OCI-LY3 (cell line): ENCODE results near the gene KLHL40.

Source experiments
- H2AFZ ChIP-seq: fragments of 200-600, 300-600 bp; shearing (Covaris generic); 2 replicates; pipeline ENCODE4 v1.6.0; 2014; ENCODE audit warnings: antibody characterized with exemption, low read depth, low read length
- H3K27ac ChIP-seq: fragments of 200-600, 300-600 bp; sonication (generic); 2 replicates; pipeline ENCODE4 v1.5.1; 2014; ENCODE audit warnings: mild to moderate bottlenecking, low read length, moderate library complexity, mixed read lengths
- H3K27me3 ChIP-seq: fragments of 200-600, 300-600 bp; sonication (generic); 2 replicates; pipeline ENCODE4 v1.6.1; 2014; ENCODE audit warnings: low read depth, low read length, mixed read lengths
- H3K36me3 ChIP-seq: fragments of 200-600, 300-600 bp; sonication (generic); replicated peaks from 2 replicates; pipeline ENCODE3; 2014; ENCODE audit warnings: low read depth, low read length, mixed read lengths
- H3K4me1 ChIP-seq: fragments of 300-600, 200-600 bp; sonication (generic); 2 replicates; pipeline ENCODE4 v1.6.1; 2014; ENCODE audit warnings: low read length, mixed read lengths
- H3K4me2 ChIP-seq: fragments of 200-600, 300-600 bp; sonication (generic); 2 replicates; pipeline ENCODE4 v1.6.1; 2014; ENCODE audit warnings: low read length, mixed read lengths
- H3K4me3 ChIP-seq: fragments of 300-600, 200-600 bp; sonication (generic); 2 replicates; pipeline ENCODE4 v1.5.1; 2014; ENCODE audit warnings: antibody characterized with exemption, mild to moderate bottlenecking, low read length, moderate library complexity
- H3K79me2 ChIP-seq: fragments of 300-600, 200-600 bp; shearing (Covaris generic); 2 replicates; pipeline ENCODE4 v1.6.1; 2014; ENCODE audit warnings: mild to moderate bottlenecking, low read length, mixed read lengths
- H3K9ac ChIP-seq: fragments of 300-600, 200-600 bp; shearing (Covaris generic); 2 replicates; pipeline ENCODE4 v1.6.0; 2014; ENCODE audit warnings: mild to moderate bottlenecking, low read length, moderate library complexity
- H3K9me3 ChIP-seq: fragments of 200-600, 300-600 bp; shearing (Covaris generic); 2 replicates; pipeline ENCODE4 v1.6.1; 2014; ENCODE audit warnings: low read length, mixed read lengths; ENCODE audit not compliant: insufficient read depth
- H4K20me1 ChIP-seq: fragments of 200-600, 300-600 bp; sonication (generic); 2 replicates; pipeline ENCODE4 v1.6.1; 2016; ENCODE audit warnings: low read length, mixed read lengths; ENCODE audit not compliant: insufficient read depth
- CTCF ChIP-seq: fragments of 200-600, 300-600 bp; sonication (generic); IDR thresholded peaks from 2 replicates; pipeline ENCODE4 v1.5.1; 2014; ENCODE audit warnings: antibody characterized with exemption, low read length, low read depth
- EZH2phosphoT487 ChIP-seq: fragments of 200-600 bp; shearing (Covaris generic); IDR thresholded peaks from 2 replicates; pipeline ENCODE4 v1.6.1; 2018; ENCODE audit warnings: antibody characterized with exemption, mixed run types, low read depth

KLHL40 gene

GRCh38 chr3:42686832-42687650, 1.7 kb downstream of the KLHL40 start:
- no peaks in the 10 kb centered on the region for H3K79me2 ChIP-seq
- no peak overlapping the region for H3K4me2 ChIP-seq
- no peak overlapping the region for H3K27ac ChIP-seq
- no peaks in the 10 kb centered on the region for H3K9me3 ChIP-seq
- no peaks in the 10 kb centered on the region for H4K20me1 ChIP-seq
- no peak overlapping the region for H3K4me3 ChIP-seq
- H3K27me3 ChIP-seq: peaks cover 10% of the 10 kb centered on the region
- TF ChIP-seq EZH2phosphoT487 (no peak), CTCF (no peak)
- no peak overlapping the region for H3K9ac ChIP-seq
- H2AFZ ChIP-seq: no peak overlapping the region
- no peaks in the 10 kb centered on the region for H3K36me3 ChIP-seq
- no peaks in the 10 kb centered on the region for H3K4me1 ChIP-seq

- H3K79me2 ChIP-seq: no peaks in the 10 kb centered on the region
- H3K36me3 ChIP-seq: no peaks in the 10 kb centered on the region
- H2AFZ ChIP-seq: no peak overlapping the region
- H3K4me1 ChIP-seq: no peaks in the 10 kb centered on the region
- TF ChIP-seq EZH2phosphoT487: no peak
- TF ChIP-seq CTCF: no peak
- H3K4me3 ChIP-seq: no peak overlapping the region
- no peak overlapping the region for H3K4me2 ChIP-seq
- H3K9me3 ChIP-seq: no peaks in the 10 kb centered on the region
- H4K20me1 ChIP-seq: no peaks in the 10 kb centered on the region
- no peak overlapping the region for H3K9ac ChIP-seq
- H3K27me3 ChIP-seq: peaks cover 7% of the 10 kb centered on the region; the same call in 1 of the 2 replicates
- no peak overlapping the region for H3K27ac ChIP-seq
Measured at GRCh38 chr3:42688016-42688415, 2.7 kb downstream of the KLHL40 start.

- Histone ChIP-seq H4K20me1 (no peaks in the 10 kb centered on the region), H3K36me3 (no peaks in the 10 kb centered on the region), H3K9me3 (no peaks in the 10 kb centered on the region), H3K9ac (no peak overlapping the region), H3K4me1 (no peaks in the 10 kb centered on the region), H3K27me3 (0 out of 2 replicates have a peak, but pooled peaks cover 5% of the 10 kb centered on the region), H3K4me3 (no peak overlapping the region), H3K4me2 (no peak overlapping the region), H3K79me2 (no peaks in the 10 kb centered on the region), H2AFZ (no peak overlapping the region), H3K27ac (no peak overlapping the region)
- TF ChIP-seq EZH2phosphoT487 (no peak), CTCF (no peak)
Measured at GRCh38 chr3:42688487-42689420, 3.4 kb downstream of the KLHL40 start.
